HG03103 (cell line): ENCODE measurements around the gene PPP2R2D.
A peak's percentile ranks its signal among the peaks of the same experiment; 100 is the strongest.

Source experiments
- ATAC-seq: cut with Tn5 transposase; IDR thresholded peaks from one replicate; pipeline ENCODE4 v1.9.1; 2021; ENCODE audit warnings: low read depth; ENCODE audit not compliant: unreplicated experiment

Gene PPP2R2D

DNA sequence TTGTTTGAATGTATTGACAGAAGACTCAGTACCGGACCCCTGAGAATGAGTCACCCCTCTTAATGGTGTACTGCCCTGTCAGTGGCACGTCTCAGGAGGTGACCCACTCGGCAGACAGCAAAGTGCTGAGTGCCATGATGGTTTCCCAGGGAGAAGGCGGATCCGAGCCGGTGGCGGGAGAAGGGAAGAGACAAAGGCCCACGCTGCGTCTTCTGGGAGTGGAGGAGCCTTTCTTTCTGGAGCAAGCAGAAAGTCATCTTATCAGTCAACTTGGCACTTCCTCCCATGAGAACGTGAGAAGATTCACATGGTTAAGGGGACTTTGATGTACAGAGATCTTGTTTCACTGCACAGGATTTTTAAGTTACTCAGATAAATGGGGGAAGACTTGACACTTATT, 14.6 kb upstream of the PPP2R2D start:
- no peak for ATAC-seq

DNA sequence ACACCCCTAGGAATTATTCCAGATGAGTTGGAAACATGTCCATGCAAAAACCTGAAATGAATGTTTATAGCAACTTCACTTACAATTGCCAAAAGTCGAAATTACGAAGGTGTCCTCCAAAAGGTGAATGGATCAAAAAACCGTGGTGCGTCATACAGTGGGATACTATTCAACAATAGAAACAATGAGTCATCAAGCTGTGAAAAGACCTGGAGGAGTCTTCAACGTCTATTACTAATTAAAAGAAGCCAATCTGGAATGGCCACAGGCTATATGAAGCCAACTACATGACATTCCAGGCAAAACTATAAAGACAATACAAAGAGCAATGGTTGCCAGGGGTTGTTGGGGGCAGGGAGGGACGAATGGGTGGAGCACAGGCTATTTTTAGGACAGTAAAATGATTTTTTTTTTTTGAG, 12.6 kb upstream of the PPP2R2D start:
- ATAC-seq = no peak

DNA sequence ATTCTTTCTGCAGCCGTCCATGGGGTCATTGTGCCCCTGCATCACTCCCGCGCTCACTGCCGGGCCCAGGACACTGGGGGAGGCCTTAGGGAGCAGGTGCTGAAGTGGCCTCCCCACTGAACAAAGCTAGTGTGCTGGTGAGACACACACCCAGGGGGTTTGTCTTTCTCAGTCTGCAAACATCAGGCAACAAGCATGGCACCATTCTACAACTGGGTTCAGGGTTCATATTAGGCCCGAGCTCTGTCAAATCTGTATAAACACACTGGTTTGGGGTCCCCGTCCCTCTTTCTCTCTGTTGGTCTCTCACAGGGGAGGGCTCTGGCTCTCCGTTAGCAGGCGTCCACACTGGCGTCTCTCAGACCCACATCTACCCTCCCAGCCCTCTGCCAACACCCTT, 11.1 kb upstream of the PPP2R2D start:
- no peak for ATAC-seq

DNA sequence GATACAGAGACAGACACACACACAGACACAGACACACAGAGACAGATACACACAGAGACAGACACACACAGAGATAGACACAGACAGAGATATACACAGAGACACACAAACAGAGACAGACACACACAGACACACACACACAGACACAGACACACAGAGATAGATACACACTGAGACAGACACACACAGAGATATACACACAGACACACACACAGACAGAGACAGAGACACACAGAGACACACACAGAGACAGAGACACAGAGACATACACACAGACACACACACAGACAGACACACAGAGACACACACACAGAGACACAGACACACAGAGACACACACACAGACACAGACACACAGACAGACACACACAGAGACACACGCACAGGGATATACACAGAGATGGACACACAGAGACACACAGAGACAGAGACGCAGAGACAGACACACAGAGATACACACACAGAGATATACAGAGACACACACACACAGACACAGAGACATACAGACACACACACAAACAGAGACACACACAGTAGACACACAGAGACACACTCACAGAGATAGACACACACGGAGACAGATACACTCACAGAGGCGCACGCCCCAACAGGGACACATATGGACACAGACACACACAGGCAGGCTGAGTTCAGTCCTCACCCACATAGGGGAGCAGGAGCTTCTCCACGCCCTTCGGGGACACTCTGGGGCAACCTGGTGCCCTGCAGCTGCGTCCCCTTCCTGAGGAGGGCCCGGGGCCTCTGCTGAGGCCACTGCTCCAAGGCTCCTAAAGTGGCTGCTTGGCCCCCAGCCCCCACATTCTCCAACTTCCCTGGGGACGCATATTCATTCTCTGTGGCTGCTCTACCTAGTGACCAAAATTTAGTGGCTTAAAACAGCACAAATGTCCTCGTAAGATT, 10.3 kb upstream of the PPP2R2D start:
- ATAC-seq = no peak

DNA sequence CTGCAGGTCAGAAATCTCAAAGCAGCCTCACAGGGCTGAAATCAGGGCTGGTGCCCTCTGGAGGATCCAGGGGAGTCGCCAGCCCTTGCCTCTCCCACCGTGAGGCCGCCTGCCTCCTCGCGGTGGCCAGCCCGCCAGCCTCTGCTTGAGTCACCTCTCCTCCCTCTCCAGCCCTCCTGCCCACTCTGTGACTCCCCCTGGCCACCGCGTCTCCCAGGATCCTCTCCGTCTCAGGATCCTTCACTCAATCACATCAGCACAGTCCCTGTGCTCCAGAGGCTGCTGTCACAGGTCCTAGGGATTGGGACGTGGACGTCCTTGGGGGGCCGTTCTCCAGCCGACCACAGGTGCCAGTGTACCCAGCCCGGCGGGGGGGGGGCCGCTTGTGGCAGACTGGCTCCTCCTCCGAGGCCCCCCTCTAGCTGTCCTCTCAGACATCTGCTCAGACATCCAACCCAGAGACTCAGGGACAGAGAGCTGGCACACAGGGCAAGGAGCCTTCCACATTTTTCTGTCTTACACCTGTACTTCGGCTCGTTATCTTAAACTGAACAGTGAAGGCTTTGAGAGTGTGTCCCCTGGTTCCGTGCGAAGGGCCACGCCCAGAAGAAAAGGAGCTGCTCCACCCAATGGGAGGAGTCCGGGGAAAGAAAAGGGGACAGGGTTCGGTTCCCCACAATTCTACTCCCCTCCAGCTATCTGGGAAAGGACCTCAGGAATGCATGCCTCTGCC, 9.4 kb upstream of the PPP2R2D start:
- no peak for ATAC-seq

DNA sequence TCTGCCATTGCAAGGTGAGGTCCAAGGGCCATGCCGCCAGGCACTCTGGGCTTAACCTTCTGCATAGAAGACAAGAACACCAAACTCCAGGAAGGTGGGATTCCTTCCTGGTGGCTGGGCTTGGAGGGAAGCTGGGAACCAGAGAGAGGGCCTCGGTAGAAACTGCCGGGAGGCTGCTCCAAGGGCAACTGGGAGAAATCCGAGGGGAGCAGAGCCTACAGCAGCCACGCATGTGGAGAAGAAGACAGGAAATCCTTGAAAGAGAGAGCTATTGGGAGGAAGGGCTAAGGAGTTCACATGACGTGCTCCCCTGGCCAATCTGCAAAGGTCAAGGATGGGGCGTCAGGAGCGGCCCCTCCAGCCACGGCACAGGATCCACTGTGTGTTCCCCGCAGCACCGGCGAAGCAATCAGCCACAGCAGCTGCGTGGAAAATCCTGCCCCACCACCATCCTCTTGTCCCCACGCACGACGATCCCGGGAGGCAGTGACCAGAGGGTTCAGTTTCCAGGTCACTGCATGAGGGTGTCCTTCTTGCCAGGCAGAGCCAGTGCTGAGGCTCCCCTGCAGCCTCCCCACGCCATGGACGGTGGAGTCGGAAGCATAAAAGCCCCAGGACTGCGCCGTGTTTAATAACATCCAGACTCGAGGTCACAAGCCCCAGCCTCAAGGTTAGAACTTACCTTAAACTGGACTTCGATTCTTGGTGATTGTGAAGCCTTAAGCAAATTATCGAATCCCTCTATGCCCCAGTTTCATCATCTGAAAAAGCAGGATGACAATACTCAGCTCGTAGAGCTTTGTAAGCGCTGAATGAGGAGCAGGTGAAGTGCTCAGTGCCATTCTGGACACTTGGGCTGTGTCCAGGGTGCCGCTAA, 8.6 kb upstream of the PPP2R2D start:
- ATAC-seq = no peak

DNA sequence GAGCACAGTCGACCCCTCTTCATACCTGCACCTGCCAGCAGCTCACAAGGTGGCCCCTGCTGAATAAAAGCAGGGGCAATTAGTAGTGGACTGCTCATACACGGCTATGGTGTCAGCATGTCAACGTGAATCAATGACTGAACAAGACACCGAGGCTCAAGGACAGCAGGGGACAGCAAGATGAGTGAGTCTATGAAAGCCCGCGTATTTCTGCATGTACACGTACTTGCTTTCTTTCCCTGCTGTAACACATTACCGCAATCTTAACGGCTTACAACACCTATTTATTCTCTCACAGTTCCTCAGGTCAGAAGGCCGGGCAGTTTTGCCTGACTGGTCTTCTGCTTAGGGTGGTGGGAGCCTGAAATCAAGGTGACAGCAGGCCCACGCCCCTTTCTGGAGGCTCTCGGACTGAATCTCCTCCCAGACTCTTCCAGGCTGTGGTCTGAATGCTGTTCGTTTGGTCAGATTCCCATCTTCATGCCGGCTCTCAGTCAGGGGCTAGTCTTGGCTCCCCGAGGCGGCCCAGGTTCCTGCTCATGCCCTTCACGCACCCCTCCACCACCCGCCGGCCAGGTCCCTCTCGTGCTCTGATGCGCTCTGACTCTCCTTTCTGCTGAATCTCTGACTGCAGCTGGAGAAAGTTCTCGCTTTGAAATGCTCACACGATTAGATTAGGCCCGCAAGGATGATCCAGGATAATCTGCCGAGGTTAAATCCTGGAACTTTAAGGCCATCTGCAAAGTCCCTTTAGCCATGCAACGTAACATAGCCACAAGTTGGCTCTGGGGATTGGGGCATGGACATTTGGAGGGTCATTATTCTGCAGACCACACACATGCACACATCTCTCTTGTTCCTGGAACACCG, 7.8 kb upstream of the PPP2R2D start:
- no peak for ATAC-seq

GRCh38 chr10:131895116-131895515, 5.7 kb upstream of the PPP2R2D start:
- ATAC-seq = no peak

- ATAC-seq = no peak
Observed at GRCh38 chr10:131896403-131896802, 4.4 kb upstream of the PPP2R2D start.

DNA sequence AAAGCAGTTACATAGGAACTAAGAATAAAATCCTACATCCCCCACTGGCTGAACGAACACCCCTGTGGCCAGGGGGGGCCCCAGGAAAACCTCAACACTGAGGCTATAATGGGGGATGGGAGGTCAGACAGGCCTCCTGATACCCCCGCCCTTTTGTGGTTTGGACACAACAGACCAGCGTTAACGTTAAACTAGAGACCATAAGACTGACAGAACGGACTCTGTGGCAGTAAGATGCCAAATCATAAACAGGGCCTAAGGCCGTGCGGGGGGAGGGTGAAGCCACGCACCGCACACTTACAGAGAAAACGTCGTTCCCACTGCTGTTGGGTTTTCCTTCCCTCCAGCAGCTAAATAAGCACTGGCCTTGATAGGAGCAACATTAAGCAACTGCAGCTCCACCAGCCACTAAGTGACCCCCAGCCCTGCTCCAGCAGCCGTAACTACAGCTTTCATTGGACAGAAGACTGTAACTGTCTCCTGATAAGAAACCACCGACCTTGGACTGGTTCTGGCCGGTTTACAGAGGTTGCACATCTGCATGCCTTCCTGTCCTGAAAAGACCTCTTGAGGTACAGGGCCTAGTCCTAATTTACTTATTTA, 3.4 kb upstream of the PPP2R2D start:
- ATAC-seq = no peak

DNA sequence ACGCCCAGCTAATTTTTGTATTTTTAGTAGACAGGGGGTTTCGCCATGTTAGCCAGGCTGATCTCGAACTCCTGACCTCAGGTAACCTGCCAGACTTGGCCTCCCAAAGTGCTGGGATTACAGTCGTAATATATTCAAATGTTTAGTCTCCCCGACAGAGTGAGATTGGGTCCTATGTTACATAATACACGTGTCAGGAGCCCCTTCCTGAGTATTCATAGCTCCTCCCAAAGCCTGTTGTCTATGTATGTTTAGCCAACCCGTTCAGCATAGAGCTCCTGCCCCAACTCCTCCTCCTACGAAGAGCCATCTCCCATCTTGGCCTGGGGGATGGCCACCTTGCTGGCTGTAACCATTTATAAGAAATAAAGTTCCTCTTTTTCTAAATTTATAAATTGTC, 2.7 kb upstream of the PPP2R2D start:
- no peak for ATAC-seq

DNA sequence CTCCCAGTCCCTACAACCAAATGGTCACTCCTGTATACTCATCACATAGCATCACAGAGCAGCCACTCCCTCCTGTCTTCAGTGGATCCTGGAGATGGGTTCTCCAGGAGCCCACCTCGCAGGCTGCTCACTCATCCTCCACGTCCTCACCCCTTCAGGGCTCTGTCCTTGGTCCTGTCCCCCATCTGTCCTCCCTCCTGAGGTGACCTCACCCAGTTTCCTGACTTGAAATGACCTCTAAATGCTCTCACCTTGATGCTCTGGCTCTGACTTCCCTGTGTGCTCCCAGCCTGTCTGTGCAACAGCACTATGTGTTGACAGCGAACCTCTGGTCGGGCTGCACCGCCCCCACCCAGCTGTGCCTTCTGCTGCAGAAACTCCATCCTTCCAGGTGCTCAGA, 2.1 kb upstream of the PPP2R2D start:
- ATAC-seq = no peak

DNA sequence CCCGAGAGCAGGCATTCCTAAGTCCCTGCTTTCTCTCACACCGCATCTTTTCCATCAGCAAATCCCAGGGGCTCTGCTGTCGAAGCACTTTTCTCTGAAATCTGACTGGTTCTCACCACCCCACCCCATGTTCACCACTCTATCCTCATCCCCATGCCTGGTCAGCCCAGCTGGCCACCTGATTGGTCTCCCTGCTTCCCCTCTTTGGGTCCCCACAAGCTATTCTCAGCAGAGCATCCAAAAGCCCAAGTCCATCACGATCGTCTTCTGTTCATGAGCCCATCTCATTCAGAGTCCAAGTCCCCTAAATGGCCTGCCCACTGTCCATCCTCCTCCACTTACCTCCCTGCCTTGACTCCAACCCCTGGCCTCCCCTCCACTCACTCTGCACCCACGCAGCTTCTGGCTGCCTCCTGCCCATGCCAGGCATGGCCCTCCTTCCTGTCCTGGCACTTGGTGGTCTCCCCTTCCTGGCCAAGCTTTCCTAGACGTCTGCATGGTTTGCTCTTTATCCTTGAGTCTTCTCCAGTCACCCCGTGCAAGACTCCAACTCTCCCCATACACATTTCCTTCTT, 1.6 kb upstream of the PPP2R2D start:
- no peak for ATAC-seq

DNA sequence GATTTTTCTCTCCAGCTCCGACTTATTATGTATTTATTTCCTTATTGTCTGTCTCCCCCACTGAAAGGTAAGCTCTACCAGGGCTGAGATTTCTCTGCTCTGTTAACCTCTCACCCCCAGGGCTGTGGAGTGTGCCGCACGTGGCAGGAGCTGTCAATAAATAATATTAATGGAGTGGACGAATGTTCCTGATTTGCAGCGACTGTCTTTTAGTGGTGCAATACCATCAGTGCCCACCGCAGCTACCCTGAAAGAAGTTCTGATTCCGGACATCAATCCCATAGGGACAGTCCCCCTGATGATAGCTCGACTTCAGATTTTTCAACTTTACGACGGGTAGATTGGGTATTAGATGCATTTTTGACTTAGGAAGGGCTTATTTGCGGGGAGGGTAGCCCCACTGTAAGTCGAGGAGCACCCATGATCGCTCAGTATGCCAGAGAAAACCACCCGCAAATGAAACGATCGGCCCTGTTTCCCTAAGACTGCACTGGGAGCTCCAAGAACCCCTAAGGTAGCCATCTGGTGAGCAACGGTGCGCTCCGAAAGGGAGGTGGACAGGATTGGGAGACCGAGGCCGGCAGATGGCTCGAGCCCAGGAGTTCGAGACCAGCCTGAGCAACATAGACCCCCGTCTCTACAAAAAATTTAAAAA, 986 bp upstream of the PPP2R2D start:
- ATAC-seq = no peak

DNA sequence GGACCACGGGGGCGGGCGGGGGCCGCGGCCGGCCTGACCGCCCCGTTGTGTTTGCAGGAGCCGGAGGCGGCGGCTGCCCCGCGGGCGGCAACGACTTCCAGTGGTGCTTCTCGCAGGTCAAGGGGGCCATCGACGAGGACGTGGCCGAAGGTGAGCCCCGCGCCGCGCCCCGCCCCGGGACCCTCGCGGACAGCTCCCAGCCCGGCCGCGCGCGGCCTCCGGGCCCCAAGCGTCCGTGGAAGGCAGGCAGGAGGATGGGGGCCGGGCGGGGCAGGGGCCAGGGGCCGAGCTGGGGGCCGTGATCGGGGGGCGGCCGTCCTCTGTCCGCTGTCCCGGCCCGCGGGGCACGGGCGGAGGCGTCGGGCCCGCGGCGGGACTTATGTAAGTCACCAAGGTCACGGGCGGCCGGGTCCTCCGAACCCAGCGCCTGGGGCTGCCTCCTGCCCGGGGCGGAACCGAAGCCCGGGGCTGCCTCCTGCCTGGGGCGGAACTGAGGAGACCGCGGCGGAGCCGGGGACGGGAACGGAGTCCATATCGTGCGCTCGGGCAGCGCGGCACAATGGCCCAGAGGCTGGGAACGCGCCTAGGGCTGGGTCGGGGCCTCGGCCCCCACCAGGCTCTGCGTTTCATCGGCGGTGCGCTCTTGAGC, 497 bp downstream of the PPP2R2D start:
- ATAC-seq = peak; percentile 21

- ATAC-seq = no peak
Observed at GRCh38 chr10:131902211-131902610, 1.4 kb downstream of the PPP2R2D start.

- ATAC-seq = no peak
Observed at GRCh38 chr10:131902691-131903090, 1.9 kb downstream of the PPP2R2D start.

DNA sequence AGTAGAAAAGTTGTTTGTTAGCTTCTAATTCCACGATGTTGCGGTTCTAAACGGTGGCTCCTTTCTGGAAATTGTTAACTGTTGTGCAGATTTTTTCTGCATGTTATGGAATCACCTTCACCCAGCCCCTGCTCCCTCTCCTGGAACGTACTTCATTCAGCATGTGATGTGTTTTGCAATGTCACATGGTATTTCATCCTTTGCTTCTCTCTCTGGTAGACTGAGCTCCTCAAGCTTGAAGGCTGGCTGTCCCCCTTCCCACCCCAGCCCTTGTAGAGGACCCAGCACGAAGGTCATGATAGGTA, 4.4 kb downstream of the PPP2R2D start:
- no peak for ATAC-seq
